Medulla oblongata (tissue), 1 donor: ENCODE results near the gene KRTAP10-2.

Experiments
- DNase-seq: peaks from one replicate; pipeline ENCODE4 v3.0.0-alpha.2; 2015; ENCODE audit errors: extremely low spot score

Gene KRTAP10-2

DNA sequence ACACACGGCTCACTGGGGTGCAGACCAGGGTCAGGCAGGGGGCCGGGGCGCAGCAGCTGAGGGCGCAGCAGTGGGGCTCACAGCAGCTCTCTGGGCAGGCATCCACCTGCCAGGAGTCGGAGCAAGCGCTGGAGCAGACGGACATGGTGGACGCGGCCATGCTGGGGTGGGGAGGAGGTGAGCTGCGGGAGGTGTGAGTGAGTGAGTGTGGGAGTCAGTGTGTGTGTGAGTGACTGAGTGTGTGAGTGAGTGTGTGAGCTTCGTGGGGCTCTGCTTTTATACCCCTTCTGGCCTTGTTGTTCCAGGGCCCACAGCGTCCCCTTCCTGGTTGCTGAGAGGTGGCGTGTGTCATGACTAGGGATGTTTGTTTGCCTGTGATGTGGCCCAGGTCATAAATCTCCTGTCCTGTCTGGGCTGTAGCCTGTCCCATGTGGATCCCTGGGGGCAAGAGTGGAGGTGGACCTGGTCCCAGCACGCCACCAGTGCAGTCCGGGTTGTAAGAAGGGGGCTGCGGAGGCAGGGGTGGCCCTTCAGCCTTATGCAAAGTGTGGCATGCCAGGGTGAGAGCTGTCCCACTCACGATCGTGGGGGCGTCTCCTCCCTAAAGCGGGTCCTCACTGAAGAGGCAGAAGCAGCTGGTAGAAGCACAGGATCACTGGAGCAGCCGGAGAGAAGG is 11.2 kb downstream of the KRTAP10-2 start, which contains the start of gene KRTAP10-1:
Gene KRTAP10-1, minus strand, starts transcription at position 205 of the 676 bp plus-strand sequence. Its CDS starts 45 bp downstream, at position 160.
- DNase-seq, result no peak

DNA sequence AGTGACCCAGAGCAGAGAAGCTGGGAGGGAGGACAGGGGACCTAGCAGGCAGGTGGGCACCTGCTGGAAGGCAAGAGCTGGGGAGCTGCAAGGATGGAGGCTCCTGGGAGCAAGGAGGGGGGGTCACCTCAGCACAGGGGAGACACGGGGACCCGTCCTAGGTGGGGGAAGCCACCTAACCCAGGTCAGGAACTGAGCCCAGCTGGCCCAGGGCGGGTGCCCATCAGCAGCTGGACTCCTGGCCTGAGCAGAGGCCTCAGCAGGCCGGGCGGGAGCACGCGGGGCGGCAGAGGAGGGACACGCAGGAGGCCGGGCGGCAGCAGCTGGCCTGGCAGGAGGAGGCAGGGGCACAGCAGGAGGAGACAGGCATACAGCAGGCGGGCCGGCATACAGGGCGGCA is 12.3 kb downstream of the KRTAP10-2 start:
- no peak for DNase-seq

DNA sequence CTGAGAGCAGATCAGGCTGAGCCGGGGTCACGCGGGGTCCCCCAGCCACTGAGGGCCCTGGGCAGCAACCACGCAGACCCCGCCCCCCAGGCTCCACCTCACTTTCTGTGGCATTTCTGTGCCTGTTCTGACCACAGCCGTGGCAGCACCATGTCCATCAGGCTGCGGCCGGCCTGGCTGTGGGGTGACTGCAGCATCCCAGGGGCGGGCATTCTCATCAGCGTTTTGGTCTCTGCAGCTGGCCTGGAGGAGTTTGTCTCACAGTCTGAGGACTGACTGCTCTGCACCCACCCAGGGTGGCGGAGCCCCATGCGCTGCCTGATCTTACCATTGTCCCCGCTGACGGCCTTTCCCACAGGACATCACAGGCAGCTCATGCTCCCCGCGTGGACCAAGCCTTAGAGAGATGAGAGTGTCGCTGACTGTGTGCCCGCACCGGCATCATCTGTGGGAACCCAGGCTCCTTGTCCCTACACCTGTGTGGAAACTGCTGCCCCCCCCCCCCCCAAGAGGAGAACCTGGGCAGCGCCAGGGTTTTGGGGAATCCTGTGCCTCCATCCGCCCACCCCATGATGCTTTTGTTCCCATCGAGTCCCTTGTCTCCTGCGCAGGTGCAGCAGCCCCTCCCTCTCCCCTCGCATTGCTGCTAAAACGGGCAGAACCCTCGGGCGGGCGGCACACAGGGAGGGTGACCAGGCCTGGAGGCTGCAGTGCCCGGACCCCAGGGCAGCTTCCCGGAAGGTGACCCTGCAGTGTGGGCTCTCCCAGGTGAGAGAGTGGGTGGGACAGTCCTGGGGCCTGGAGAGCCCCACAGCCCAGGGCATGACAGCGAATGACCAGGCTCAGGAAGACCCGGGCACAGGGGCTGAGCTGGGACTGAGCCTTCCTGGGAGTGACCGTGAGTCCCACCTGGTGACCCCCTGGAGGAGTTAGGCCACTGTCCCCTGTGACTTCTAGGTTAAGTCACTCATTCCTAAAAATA is 13.1 kb downstream of the KRTAP10-2 start:
- no peak for DNase-seq

GRCh38 chr21:44535963-44536362 is 15.3 kb downstream of the KRTAP10-2 start:
- no peak for DNase-seq

- no peak for DNase-seq
Observed at GRCh38 chr21:44534688-44535087, 16.6 kb downstream of the KRTAP10-2 start.

- DNase-seq, result no peak
Observed at GRCh38 chr21:44533891-44534627, 17.2 kb downstream of the KRTAP10-2 start.

DNA sequence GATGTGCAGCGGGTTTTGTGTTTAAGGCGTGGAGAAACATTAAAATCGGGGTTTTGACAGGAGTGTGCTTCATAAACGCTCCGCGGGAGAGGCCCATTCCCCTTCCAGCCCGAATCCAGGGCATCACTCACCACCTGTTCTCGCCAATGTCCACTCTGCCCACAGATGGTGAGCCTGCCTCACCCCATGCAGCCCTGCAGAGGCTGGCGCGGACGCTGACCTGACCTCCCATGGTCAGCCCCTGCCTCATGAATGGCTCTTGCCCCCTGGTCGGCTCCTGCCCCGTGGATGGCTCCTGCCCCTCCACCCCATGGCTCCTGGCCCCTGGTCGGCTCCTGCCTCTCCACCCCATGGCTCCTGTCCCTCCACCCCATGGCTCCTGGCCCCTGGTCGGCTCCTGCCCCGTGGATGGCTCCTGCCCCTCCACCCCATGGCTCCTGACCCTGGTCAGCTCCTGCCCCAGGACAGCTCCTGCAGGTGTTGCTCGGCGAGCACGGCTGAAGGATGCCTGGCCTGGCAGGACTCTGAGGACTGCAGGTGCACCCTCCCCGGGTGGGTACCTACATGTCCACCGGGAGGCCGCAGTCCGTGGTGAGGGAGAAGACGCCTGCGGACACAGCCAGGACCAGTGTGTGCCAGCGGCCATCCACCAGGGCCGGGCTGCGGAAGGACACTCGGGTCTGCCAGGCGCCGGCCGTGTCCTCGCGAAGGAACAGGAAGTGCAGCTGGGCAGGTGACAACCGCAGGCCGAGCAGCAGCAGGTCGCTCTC is 18.0 kb downstream of the KRTAP10-2 start:
- no peak for DNase-seq

- DNase-seq, result no peak
Observed at GRCh38 chr21:44532712-44533111, 18.6 kb downstream of the KRTAP10-2 start.

DNA sequence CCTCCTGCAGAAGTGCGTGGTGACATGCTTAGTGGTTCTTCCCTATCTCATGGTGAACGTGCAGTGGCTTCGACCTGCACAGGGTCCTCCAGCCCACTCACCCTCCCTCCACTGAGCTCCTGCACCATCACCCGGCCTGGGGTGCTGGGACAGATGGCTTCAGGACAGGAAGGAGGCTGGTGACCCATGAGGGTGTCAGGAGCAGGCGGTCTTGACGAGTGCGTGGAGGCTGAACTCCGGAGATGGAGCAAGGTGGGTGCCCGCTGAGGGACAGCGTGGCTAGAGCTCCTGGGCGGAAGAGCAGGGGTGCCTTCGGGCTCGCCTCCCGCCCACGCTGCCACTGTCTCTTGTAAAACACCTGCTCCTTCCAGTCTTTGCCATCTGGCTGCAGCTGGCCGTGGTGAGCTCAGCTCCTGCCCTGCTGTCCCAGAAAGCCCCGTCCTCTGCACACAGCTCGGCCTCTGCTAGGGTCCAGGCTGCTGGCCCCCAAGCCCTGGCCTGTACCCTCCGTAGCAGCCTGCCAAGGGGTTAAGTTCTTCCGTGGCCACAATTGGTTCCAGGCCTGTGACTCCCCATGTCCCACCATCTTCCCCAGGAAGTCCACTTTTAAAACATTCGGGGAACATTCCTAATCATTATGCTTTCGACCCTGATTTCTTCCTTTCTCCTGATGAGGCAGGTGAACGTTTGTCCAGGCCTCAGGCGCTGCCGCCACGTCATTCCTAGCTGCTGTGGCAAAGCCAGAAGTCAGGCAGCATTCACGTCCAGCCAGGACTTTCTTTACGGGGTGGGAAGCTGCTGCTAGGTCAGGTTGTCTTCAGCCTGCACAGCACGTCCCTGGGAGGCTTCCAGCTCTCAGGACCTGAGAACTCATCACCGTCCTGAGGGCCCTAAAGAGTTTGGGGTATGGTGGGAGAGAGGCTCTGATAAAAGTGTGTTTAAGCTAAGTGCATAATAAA is 19.4 kb downstream of the KRTAP10-2 start:
- DNase-seq, result no peak

DNA sequence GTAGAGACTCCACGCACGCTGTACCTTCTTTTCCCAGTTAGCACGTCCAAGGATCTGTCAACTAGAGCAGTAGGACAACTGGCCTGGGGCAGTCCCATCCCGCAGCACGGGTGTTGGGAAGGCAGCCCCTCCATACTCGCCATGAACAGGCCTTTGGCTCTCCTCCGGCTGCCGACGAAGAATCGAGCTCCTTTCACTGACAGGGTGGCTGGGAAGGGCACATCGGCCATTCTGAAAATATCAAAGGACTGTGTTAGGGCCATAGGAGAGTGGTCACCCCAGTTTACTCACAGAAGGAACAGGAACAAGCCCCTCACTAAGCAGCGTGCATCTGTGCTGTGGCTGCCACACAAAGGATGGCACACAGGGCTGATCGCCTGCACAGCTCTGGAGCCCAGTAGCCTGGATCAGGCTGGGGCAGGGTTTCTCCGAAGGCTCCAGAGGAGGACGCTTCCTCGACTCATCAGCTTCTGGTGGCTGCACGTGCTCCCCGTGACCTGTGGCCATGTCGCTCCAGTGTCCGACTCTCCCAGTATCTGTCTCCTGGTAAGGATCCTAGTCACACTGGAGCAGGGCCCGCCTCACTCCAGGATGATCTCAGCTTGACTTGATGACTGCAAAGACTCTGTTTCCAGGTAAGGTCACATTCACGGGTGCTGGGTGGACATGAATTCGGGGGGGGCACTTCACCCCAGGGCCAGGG is 20.3 kb downstream of the KRTAP10-2 start:
- no peak for DNase-seq

- no peak for DNase-seq
Observed at GRCh38 chr21:44530221-44530902, 20.9 kb downstream of the KRTAP10-2 start.

GRCh38 chr21:44529503-44530125 is 21.7 kb downstream of the KRTAP10-2 start:
- DNase-seq, result no peak

DNA sequence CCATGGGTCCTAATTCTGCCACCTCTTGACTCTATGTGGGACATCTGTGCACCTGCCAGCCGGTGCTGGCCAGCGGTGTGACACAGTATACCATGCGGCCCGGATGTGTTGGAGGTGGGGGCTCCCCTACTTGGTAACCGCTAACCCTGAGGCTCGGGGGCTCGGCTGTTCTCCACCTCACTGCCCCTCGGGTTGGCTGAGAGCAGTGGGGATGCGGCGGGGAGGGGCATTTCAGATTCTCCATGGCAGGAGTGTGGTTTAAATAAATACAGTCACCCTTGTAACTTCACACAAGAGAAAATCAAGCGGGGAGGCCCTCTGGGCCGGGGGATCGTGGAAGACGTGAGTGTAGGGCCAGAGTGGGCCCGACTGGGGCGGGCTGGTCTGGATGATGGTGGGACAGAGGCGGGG is 22.3 kb downstream of the KRTAP10-2 start:
- DNase-seq, result no peak

- DNase-seq, result no peak
Observed at GRCh38 chr21:44528634-44528995, 22.7 kb downstream of the KRTAP10-2 start.

- no peak for DNase-seq
Observed at GRCh38 chr21:44527983-44528633, 23.2 kb downstream of the KRTAP10-2 start.

DNA sequence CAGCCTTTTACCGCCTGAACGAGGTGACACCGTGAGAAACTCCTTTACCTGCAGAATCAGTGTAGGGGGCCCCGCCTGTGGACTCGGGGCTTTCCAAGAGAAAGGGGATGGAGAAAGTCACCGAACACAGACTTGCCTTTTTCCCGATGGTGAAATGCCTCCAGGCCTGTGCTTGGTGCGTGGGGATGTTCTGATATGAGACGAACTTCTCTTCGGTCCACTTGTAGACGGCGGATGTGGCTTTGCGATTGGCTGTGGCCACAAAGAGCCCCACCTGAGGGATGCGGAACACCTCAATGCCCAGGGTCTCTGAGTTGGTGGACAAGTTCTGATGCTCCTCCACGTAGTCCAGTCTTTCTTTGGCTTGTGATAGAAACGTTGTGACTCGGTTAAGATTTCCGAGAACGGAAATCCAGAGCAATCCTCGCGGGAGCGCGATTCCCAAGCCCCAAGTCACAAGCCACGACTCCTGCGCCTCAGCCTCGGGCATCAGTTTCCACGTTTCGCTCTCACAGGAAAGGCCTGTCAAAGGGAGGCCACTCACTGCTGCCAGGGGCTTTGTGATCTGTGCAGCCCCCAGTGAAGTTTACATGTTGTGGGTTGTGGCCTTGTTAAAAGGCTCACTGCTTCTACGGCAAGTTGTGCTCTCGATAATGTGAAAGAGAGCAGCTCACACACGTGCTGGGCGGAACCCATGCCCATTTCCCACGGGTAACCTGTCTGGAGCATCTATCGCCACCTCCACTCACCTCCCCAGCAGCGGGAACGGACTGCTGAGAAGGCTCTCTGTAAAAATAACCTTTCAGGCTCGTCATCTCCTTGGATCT is 23.9 kb downstream of the KRTAP10-2 start:
- DNase-seq, result no peak
